NCI-H1417 treated with DMSO at 0.1 percent for 48 hours (cell line): ENCODE measurements around the gene LSMEM2.
A peak's percentile ranks its signal among the peaks of the same experiment; 100 is the strongest.
"Not testable (repeated sequence)": the region's sequence is repeated elsewhere in the genome, so short reads cannot be mapped to it uniquely, and the experiment has no call there.

Experiments
- DNase-seq: peaks from one replicate; lab custom pipeline; 2025; lab: John Stamatoyannopoulos, UW

Gene LSMEM2

DNA sequence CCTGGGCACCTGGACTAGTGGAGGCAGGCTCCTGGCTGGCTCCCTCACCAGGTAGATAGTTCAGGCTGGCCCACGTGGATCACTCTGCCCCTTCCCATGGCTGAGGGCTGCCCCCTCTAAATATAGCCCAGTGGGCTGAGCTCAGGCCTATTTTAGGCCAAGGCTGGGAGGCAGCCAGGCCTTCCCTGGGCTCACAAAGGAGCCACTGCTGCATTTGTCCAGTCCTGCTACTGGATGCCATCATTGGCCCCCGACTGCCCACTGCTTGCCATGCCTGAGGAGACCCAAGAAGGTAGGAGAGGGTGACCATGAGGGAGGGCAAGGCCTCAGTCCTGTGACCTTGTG is at the start of gene LSMEM2:
Gene LSMEM2, plus strand, starts transcription at position 208 of the 345 bp plus-strand sequence. Its CDS starts 27 bp downstream, at position 235.
- no peak for DNase-seq

DNA sequence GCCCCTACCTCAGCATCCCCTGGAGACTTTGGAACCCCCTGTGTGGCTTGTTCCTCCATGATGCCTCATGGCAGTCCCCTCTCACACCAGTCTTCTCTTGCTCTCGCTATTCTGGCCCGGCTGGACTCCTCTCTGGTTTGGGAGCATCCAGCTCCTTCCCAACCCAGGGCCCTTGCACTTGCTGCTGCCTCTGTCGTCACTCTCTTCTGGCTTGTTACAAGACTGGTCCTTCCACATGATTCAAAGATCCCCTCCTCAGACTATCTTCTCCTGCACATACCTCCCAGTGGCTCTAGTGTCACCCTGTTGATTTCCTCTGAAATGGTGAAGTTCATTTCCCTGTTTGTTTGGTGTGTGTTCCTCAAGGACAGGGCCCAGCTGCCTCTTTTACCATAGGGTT is 49.4 kb upstream of the LSMEM2 start:
- no peak for DNase-seq

DNA sequence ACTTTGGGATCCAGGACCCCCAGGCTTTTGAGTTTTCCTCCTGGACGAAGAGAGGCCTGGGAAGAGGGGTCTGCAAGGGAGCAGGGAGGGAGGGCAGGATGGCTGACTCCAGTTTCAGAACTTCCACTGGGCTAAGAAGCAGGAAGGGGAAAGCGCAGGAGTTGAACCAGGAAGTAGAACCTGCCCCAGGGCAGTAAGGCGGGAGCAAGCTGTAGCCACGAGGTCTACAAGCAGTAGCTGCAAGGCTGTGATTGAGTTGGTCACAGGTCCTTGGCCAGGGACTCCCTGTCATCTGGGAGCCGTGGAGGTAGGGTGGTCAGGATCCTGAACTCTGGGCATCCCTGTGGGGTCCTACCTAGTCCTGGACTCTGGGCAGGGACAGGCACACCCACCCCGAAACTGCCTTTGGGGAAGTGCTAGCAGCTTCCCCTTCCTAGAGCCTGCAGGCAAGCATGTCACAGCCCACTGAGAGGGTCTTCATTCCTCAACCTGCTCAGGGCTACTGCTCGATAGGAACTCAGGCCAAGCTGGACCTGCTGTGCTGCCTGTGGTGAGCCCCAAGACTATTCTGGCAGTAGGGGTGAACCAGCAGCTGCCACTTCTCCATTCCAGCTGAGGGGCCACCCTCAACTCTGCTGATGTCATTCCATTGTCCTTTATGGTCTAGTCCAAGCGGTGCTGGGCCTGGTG is 48.6 kb upstream of the LSMEM2 start:
- DNase-seq, result no peak

DNA sequence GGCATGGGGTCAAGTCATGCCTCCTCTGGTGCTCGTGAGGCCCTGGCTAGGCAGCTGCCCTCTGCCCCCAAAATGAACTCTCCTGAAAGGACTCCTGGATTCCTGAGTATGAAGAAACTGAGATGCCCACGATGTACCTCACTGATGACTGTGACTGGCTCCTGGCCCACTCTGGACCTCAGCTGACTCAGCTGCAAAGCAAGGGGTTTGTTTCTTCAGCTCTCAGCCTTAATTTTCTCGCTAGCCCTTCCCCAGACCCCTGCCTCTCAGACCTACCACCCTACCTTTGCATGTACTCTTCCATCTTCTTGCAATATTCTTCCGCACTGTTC is 48.1 kb upstream of the LSMEM2 start:
- no peak for DNase-seq

- DNase-seq, result no peak
Observed at GRCh38 chr3:50231581-50231980, 47.3 kb upstream of the LSMEM2 start.

- no peak for DNase-seq
Observed at GRCh38 chr3:50232303-50232702, 46.6 kb upstream of the LSMEM2 start.

DNA sequence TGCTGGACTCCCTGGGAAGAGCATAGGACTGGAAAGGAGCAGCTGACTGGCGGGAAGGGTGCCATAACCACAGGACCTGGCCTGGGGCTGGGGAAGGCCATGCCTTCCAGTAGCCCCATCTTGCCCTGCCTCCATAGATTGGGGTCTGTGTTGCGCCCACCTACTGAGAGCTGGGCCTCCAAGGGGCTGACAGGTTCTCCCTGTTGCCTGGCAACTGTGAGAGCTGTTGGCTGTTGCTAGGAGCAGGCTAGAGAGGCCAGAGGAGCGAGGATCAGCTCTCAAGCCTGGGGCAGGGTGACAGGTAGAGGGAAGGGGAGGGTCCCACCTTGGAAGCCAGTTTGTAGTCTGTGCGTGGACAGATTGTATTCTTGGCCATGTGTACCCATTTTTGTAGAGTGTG is 45.7 kb upstream of the LSMEM2 start:
- DNase-seq, result no peak

DNA sequence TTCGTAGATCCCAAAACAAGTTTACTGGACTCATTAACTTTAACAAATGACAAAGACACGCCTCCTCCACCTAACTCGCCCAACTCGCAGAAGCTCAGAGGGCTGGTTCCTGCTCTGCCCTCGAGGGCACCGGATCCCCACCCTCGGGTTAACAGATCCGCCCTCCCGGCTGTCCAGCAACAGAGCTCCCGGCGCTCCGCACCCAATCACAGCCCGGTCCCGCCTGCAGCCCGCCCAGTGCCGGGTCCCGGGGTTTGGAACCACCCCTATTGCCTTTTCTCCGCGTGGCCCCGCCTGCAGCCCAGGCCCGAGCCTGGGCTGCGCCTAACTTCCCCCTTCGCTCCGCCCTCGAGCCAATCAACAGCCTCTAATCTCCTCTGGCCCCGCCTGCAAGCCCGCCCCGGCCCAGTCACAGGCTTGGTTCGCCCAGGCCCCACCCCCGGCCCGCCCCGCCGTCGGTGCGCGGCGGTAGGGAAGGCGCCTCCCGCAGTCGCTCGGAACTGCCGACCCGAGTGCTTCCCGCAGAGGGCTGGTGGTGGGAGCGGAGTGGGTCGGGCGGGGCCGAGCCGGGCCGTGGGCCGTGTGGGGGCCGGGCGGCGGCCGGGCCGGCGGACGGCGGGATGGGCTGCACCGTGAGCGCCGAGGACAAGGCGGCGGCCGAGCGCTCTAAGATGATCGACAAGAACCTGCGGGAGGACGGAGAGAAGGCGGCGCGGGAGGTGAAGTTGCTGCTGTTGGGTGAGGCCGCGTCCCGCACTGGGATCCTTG is 43.0 kb upstream of the LSMEM2 start, which contains the start of gene GNAI2:
Gene GNAI2, plus strand, starts transcription at position 489 of the 768 bp plus-strand sequence. Its CDS starts 132 bp downstream, at position 621.
- peak; percentile 78 for DNase-seq

GRCh38 chr3:50236484-50237132 is 42.3 kb upstream of the LSMEM2 start:
- no peak for DNase-seq

DNA sequence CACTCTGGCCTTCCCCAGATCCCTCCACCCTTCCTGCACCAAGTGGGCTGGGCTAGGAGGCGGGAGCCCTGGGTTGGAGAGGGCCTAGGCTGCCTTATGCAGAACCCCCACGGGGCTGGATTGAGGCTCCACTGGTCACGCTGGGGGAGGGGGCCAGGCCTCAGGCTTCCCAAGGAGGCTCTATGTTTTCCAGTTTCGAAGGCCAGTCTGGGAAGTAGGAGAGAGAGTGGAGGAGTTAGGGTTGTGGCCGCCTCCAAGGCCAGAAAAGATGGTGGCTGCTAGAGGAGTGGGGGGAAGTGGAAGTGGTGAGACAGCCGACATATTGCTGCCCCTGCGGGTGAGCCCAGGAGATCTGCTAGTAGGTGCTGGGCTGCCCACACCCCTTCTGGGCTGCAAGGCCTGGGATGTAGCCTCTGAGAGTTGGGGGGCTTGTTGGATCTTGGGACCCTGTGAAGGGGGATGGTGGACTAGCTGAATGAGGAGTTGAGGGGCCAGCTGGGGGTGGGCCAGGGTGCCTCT is 41.7 kb upstream of the LSMEM2 start:
- no peak for DNase-seq

DNA sequence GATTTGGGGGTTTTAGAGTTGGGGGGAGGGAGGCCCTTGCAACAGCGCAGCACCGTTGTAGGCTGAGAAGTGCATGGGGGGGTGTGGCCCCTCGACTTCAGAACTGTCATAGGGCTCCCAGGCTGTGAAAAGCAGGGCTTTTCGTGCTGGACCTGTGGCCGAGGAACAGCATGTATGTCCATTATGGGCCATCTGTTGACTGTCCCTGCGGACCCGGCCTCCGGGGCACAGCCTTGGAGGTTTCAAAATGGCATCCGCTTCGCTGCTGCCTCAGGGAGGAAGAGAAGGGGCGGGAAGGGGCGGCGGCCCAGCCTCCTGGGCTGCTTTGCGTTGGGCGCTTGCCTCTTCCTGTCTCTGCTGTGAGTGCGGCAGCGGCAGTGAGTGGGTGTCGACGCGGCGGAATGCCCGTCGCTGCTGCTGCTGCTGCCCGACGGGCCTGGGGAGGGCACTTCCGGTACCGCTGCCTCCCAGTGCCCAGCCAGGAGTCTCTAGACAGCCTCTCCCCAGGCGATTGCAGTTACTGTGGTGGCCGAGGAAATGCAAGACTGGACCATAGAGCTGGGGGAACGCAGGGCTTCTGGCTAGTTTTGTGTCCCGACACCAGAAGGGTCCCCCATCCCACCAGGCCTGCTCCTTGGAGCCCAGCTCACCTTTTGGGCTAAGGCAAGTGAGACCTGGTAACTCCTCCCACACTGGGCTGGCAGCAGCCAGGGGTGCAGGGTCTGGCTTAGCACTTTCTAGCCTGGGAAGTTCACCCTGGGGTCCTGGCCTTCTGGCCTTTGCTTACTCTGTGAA is 40.9 kb upstream of the LSMEM2 start:
- DNase-seq, result no peak

GRCh38 chr3:50238549-50239026 is 40.3 kb upstream of the LSMEM2 start:
- no peak for DNase-seq

DNA sequence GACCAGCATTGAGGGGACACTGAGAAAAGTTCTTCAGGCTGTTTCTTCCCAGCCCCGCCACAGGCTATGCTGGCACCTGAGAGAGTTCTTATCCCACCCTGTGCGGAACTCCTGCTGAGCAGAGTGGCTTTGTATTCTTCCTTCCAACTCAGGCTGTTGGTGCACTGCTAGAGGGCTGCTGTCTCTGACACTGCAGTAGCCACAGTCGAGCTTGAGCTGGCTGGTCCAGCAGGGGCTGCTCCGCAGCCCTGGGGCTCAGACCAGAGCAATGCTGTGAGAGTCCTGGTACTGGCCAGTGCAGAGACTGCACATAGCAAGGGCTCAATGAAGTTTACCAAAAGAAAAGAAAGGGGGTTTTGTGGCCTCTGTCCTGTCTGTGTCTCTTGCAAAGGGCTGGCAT is 39.2 kb upstream of the LSMEM2 start:
- no peak for DNase-seq

- no peak for DNase-seq
Observed at GRCh38 chr3:50241163-50241562, 37.7 kb upstream of the LSMEM2 start.

- DNase-seq, result no peak
Observed at GRCh38 chr3:50241713-50242380, 37.0 kb upstream of the LSMEM2 start.

- no peak for DNase-seq
Observed at GRCh38 chr3:50242381-50242770, 36.5 kb upstream of the LSMEM2 start.

DNA sequence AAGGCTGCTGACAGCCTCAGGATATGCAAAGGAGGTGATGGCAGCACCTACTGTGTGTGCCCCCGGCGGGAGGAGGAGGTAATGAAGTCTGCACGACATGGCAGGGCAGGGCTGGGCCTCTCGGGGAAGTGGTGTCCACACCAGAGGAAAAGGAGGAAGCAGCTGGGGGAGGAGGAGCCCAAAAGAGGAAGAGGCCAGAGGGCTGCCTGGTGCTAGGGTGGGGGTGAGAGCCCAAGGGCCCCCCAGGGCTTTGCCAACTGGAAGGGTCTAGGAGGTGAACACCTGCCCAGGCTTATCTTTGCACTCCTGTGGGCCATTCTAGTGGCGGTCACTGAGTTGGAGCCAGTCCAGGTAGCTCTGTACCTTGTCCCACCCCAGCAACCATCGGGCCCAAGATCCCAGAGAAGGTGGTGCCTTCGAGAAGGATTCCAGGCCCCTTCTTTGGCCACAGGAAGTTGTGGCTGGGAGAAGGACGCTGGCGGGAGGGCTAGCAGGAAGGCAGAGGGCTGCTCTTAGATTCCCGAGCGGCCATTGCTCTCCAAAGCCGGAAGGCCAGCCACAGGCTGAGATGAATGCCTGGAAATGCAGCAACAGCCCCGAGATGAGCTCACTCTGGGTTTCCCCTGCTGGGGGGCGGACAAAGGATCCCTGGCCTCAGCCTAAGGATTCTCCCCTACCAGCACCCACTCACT is 35.9 kb upstream of the LSMEM2 start:
- no peak for DNase-seq

DNA sequence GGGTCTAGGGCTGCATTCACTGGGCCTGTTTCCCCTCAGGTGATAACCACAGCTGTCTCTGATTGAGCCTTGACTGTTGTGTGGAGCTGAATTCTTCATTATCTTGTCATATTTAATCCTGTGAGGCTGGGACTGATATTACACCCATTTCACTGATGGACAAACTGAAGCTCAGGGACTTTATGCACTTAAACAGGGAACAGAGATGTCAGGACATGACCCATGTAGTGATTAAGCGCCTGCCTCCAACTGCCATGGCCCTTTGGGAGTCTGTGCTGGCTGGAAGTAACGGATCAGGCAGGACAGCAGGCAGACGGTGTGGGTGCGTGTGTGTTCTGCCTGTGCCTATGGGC is 35.4 kb upstream of the LSMEM2 start:
- DNase-seq, result no peak

DNA sequence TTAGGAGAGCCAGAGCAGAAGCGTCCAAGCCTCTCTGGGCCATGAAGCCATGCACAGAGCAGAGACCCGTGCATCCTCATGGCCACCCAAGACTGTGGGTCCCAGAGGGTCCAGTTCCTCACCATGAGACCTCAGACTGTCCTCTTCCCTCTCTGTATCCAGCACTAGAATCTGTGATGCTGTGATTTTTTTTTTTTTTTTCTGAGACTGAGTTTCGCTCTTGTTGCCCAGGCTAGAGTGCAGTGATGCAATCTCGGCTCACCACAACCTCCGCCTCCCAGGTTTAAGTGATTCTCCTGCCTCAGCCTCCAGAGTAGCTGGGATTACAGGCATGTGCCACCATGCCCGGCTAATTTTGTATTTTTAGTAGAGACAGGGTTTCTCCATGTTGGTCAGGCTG is 34.1 kb upstream of the LSMEM2 start:
- DNase-seq, result not testable (repeated sequence)

DNA sequence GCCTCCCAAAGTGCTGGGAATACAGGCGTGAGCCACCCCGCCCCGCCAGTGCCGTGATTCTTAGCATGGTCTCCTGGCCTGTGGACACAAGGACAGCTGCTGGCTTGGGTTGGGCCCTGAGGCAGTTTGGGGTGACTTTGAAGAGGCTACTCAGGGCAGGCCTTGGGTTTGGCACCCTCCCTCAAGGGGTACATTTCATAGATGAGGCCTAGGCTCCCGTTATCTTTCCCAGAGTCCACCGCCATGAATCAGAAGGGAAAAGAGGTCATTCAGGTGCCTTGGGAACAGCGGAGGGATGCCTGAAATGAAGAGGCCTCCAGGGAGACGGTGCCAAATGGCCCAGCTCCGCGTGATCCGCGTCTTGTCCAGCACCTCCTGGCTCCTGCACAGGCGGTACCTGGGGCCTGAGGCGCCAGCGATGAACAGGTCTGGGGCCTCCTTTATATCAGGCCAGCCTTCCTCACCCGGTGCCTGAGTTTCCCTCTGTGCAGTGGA is 33.6 kb upstream of the LSMEM2 start:
- no peak for DNase-seq
